B cell (primary cell): ENCODE results near the gene TTC23. TPM values are rescaled to one million over a fixed set of nuclear protein-coding genes. Genes with fewer than 3 reads are reported as not detected.

Experiments used
- ATAC-seq: fragments of 200-7000 bp; cut with Tn5 transposase; one replicate; pipeline ENCODE4 v1.10.0; 2021; ENCODE audit warnings: low read depth, mild to moderate bottlenecking, moderate number of reproducible peaks, moderate library complexity
- CTCF ChIA-PET: fragments of 350-600 bp; sonication (Branson Sonifier 250); formaldehyde crosslinking; loops from one replicate; lab custom pipeline; 2021; ENCODE audit warnings: antibody characterized with exemption, inconsistent platforms; lab: Charles Lee
- POLR2A ChIA-PET: fragments of 350-600 bp; sonication (Branson Sonifier 250); formaldehyde crosslinking; loops from one replicate; lab custom pipeline; 2021; ENCODE audit warnings: antibody characterized with exemption; lab: Charles Lee
- DNase-seq: peaks from one replicate; pipeline ENCODE4 v3.0.0; 2013
- H2AFZ ChIP-seq: 2 replicates; pipeline ENCODE4 v1.6.1; 2012; ENCODE audit warnings: mild to moderate bottlenecking, low read depth, low read length; ENCODE audit not compliant: insufficient read depth, poor library complexity, severe bottlenecking
- H3K27ac ChIP-seq, 2 donors: 1 replicate in 1 of 2; 2 replicates in 1 of 2; pipeline ENCODE4 v1.5.1; 2012 to 2013; ENCODE audit warnings: low read length in 2 of 2, mild to moderate bottlenecking in 2 of 2, moderate library complexity in 1 of 2
- H3K27me3 ChIP-seq, 4 experiments: fragments of 200-600 bp in 1 of 4; sonication (generic) in 1 of 4; replicated peaks in 1 of 4; 1 replicate in 2 of 4; 2 replicates in 2 of 4; pipeline versions ENCODE4 v1.6.1 to v1.7.0; 2013 to 2016; ENCODE audit warnings: low read length in 3 of 4, mild to moderate bottlenecking in 2 of 4, mixed read lengths in 1 of 4, moderate library complexity in 1 of 4; ENCODE audit not compliant: insufficient read depth in 4 of 4, control insufficient read depth in 3 of 4; ENCODE audit errors: control extremely low read depth in 1 of 4
- H3K36me3 ChIP-seq, 2 experiments: replicated peaks in 1 of 2; 1 replicate in 1 of 2; 2 replicates in 1 of 2; pipeline versions ENCODE4 v1.6.1 to v1.7.1; 2013; ENCODE audit warnings: low read length in 1 of 2; ENCODE audit not compliant: insufficient read depth in 2 of 2, control insufficient read depth in 1 of 2; ENCODE audit errors: control extremely low read depth in 1 of 2, extremely low read depth in 1 of 2
- H3K4me1 ChIP-seq, 2 donors: fragments of 200-600 bp in 1 of 2; sonication (generic) in 1 of 2; 1 replicate in 1 of 2; 2 replicates in 1 of 2; pipeline versions ENCODE4 v1.5.1 to v1.6.1; 2013 to 2017; ENCODE audit warnings: low read length in 2 of 2; ENCODE audit not compliant: control insufficient read depth in 2 of 2, insufficient read depth in 2 of 2
- H3K4me2 ChIP-seq: replicated peaks from 2 replicates; pipeline ENCODE3; 2012; ENCODE audit warnings: mild to moderate bottlenecking, low read depth, low read length; ENCODE audit not compliant: poor library complexity, severe bottlenecking
- H3K4me3 ChIP-seq, 5 experiments: fragments of 200-600 bp in 1 of 5; sonication (generic) in 1 of 5; 1 replicate in 3 of 5; 2 replicates in 2 of 5; pipeline versions ENCODE4 v1.5.1 to v1.7.0; 2011 to 2016; ENCODE audit warnings: low read length in 4 of 5, mild to moderate bottlenecking in 4 of 5, low read depth in 2 of 5, control low read depth in 1 of 5, moderate library complexity in 1 of 5; ENCODE audit not compliant: insufficient read depth in 1 of 5; ENCODE audit errors: control extremely low read depth in 1 of 5, extremely low read depth in 1 of 5
- H3K79me2 ChIP-seq: fragments of 200-600 bp; sonication (generic); one replicate; pipeline ENCODE4 v1.6.0; 2016; ENCODE audit warnings: low read length; ENCODE audit not compliant: control insufficient read depth, insufficient read depth
- H3K9ac ChIP-seq: fragments of 200-600 bp; sonication (generic); 2 replicates; pipeline ENCODE4 v1.6.1; 2017; ENCODE audit warnings: mild to moderate bottlenecking, low read length, moderate library complexity
- H3K9me3 ChIP-seq, 3 donors: one replicate each; pipeline versions ENCODE4 v1.6.1 to v1.7.1; 2013; ENCODE audit warnings: low read length in 2 of 3; ENCODE audit not compliant: control insufficient read depth in 2 of 3, insufficient read depth in 1 of 3; ENCODE audit errors: control extremely low read depth in 1 of 3
- H4K20me1 ChIP-seq: 2 replicates; pipeline ENCODE4 v1.6.0; 2012; ENCODE audit warnings: mild to moderate bottlenecking, low read length; ENCODE audit not compliant: insufficient read depth, control insufficient read depth, poor library complexity, severe bottlenecking
- H3K27ac Mint-ChIP-seq: one replicate; pipeline ENCODE4 v1.8.0; 2021; ENCODE audit warnings: mixed read lengths
- H3K27me3 Mint-ChIP-seq: one replicate; pipeline ENCODE4 v1.8.0; 2021; ENCODE audit warnings: mixed read lengths
- H3K4me1 Mint-ChIP-seq: one replicate; pipeline ENCODE4 v1.8.0; 2021; ENCODE audit warnings: mixed read lengths
- H3K4me3 Mint-ChIP-seq: one replicate; pipeline ENCODE4 v1.8.0; 2021; ENCODE audit warnings: mixed read lengths
- H3K9me3 Mint-ChIP-seq: one replicate; pipeline ENCODE4 v1.8.0; 2022; ENCODE audit warnings: mixed read lengths; ENCODE audit not compliant: insufficient read depth
- EZH2 ChIP-seq: IDR thresholded peaks from 2 replicates; pipeline ENCODE4 v1.6.1; 2012; ENCODE audit warnings: borderline replicate concordance, low read depth, mild to moderate bottlenecking, moderate library complexity, low read length; ENCODE audit not compliant: insufficient read depth, poor library complexity, severe bottlenecking
- WGBS: methylation state at CpG from one replicate; pipeline ENCODE4 v1.1.5; 2013; ENCODE audit warnings: missing lambda C conversion rate; ENCODE audit not compliant: insufficient coverage; 5-methylcytosine and 5-hydroxymethylcytosine counted together
- intact Hi-C: fragments of 100-400 bp; cut with micrococcal nuclease; formaldehyde crosslinking; loops from one replicate; pipeline ENCODE4 v1.10.0; 2022
- polyA plus RNA-seq: library from polyadenylated mRNA; depleted of rRNA; stranded (reverse); fragments of >200 nt; gene quantifications from 2 replicates; pipeline ENCODE4 v1.2.3, GENCODE V29; 2012
- total RNA-seq, 2 donors: library from RNA; stranded (reverse); fragments of 120-200 nt in 1 of 2; gene quantifications; 1 replicate in 1 of 2; 2 replicates in 1 of 2; pipeline versions ENCODE4 v1.2.3 to v1.2.4, GENCODE V29; 2013 to 2022
- TF ChIP-seq, protein P1 (sequence below): fragments of 200-600 bp; IDR thresholded peaks from one replicate; pipeline ENCODE4 v1.8.0; 2022; ENCODE audit warnings: antibody characterized with exemption, mild to moderate bottlenecking

TTC23 gene
- total and polyA plus RNA-seq, 2 donors (not counting 1 experiment from before 2014, with no cell fraction given): 0.15 to 1.9 TPM

DNA sequence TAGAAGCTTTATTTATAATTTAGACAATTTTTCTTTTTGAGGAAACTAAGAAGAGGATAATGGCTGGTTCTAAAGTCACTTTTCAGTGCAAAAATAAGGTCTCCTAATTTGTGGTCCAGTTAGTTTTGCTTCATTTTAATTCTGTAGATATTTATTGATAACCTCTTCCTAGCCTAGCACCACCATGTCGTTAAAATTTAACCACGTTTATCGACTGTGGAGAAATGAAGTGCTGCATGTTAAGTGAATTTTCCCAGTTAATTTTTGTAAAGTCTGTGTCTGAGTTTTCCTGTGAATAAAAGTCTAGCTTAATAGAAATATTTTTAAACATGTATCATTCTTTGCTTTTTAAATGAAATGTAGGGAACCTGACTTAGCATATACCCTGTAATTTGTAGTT, 18.6 kb upstream of the TTC23 start:
- no peak for ATAC-seq
- Histone ChIP-seq H3K79me2 (no peaks in the 10 kb centered on the region), H3K4me3 (no peak overlapping the region), H3K9me3 (no peaks in the 10 kb centered on the region), H2AFZ (no peak overlapping the region), H4K20me1 (no peaks in the 10 kb centered on the region), H3K27ac (no peak overlapping the region), H3K27me3 (no peaks in the 10 kb centered on the region), H3K4me1 (no peaks in the 10 kb centered on the region), H3K36me3 (no peaks in the 10 kb centered on the region), H3K4me2 (no peak overlapping the region), H3K9ac (no peak overlapping the region)
- intact Hi-C loops: no loop called here
- no peaks in the 10 kb centered on the region for H3K9me3 Mint-ChIP-seq
- TF ChIP-seq, protein P1, sequence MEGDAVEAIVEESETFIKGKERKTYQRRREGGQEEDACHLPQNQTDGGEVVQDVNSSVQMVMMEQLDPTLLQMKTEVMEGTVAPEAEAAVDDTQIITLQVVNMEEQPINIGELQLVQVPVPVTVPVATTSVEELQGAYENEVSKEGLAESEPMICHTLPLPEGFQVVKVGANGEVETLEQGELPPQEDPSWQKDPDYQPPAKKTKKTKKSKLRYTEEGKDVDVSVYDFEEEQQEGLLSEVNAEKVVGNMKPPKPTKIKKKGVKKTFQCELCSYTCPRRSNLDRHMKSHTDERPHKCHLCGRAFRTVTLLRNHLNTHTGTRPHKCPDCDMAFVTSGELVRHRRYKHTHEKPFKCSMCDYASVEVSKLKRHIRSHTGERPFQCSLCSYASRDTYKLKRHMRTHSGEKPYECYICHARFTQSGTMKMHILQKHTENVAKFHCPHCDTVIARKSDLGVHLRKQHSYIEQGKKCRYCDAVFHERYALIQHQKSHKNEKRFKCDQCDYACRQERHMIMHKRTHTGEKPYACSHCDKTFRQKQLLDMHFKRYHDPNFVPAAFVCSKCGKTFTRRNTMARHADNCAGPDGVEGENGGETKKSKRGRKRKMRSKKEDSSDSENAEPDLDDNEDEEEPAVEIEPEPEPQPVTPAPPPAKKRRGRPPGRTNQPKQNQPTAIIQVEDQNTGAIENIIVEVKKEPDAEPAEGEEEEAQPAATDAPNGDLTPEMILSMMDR: no peak
- no peak for TF ChIP-seq EZH2
- H3K4me1 Mint-ChIP-seq: no peaks in the 10 kb centered on the region
- no peak for DNase-seq
- CTCF ChIA-PET: interaction anchor here (1.1 to 1.9 kb wide), 2 partner anchors 13 to 436 kb away, joined by 4 to 8 read pairs; no protein-coding TSS in a partner anchor
- POLR2A ChIA-PET: no interaction called here
- H3K27me3 Mint-ChIP-seq: no peaks in the 10 kb centered on the region
- WGBS: no CpG with 5 or more reads among the region's 3 CpGs
- no peak overlapping the region for H3K27ac Mint-ChIP-seq
- no peak overlapping the region for H3K4me3 Mint-ChIP-seq

DNA sequence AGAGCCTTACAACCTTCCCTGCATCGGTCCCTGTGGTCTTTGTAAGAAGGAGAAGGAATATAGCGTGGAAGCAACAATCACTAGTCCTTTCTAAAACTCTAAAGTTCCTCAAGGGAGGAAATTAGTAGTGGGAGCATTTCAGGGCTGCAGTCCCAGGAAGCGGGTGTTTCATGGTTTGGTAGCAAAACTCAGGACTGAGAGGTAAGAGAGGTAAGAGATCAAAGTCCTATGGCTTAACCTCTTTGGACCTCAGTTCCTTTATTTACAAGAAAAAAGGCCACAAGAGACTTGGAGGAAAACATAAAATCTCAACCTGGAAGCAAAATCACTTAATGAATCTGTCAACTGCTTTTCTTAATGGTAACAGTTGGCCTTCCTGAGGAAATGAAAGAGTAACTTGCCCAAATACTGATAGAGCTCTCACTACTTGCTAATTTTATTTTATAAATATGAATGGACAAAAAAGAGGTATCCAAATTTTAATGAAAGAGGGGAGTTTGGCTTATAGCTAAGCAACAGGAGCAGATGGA, 16.2 kb upstream of the TTC23 start:
- ChIA-PET CTCF (interaction anchor here (1.0 kb wide), 1 partner anchor 490 kb away, joined by 3 read pairs; no protein-coding TSS in a partner anchor), POLR2A (no interaction called here)
- Histone ChIP-seq H3K27ac (no peak overlapping the region), H3K9ac (no peak overlapping the region), H3K4me1 (no peaks in the 10 kb centered on the region), H3K36me3 (no peaks in the 10 kb centered on the region), H4K20me1 (no peaks in the 10 kb centered on the region), H3K79me2 (no peaks in the 10 kb centered on the region), H2AFZ (no peak overlapping the region), H3K4me3 (no peak overlapping the region), H3K4me2 (no peak overlapping the region), H3K27me3 (no peaks in the 10 kb centered on the region), H3K9me3 (no peaks in the 10 kb centered on the region)
- H3K27me3 Mint-ChIP-seq: no peaks in the 10 kb centered on the region
- no peaks in the 10 kb centered on the region for H3K4me1 Mint-ChIP-seq
- ATAC-seq (no peak), DNase-seq (no peak)
- intact Hi-C loops: no loop called here
- no CpG with 5 or more reads among the region's 3 CpGs for WGBS
- H3K4me3 Mint-ChIP-seq: no peak overlapping the region
- H3K9me3 Mint-ChIP-seq: no peaks in the 10 kb centered on the region
- no peak overlapping the region for H3K27ac Mint-ChIP-seq
- TF ChIP-seq, protein P1: no peak
- no peak for TF ChIP-seq EZH2
